Hepatic stellate cell (primary cell): Measurements from ENCODE around the gene MACROD1.

Experiments
- DNase-seq: peaks from one replicate; pipeline ENCODE4 v3.0.0; 2011; ENCODE audit warnings: low spot score

Gene MACROD1

DNA sequence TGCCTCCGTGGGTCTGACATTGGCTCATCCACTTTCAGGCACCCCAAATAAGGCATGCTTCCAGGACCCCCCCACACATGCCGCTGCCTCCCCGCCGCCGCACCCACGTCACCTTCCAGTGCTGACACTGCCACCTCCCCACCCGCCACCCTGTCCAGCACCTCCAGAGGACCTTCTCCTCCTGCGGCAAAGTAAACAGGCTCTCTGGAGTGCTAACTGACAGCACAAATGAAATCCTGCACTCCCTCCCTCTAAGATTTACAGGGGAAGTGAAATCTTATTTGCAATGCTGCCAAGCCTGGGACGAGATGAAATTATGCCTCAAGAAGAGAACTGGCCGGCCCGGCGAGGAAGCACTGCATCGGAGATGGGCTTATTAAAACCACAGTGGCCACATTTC is 35.3 kb downstream of the MACROD1 start:
- no peak for DNase-seq

DNA sequence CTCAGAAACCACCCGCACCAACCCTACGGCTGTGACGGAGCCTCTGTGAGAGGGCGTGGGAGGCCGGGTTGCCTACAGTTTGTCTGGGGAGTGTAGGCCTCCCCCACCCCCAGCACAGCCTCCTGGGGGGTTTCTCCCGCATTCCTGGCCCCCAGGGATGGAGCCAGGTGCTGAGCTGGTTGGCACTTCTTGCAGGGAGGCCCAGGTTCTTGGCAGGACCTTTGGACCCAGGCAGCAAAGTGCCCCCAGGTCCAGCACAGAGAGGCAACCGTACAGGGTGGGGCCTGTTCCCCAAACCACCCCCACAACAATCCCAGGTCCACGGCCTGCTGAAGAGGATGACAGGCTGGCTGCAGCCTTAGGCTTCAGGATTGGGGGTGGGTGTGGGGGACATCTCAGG is 36.5 kb downstream of the MACROD1 start:
- DNase-seq = no peak

GRCh38 chr11:64128255-64129006 is 37.5 kb downstream of the MACROD1 start:
- peak; percentile 38 for DNase-seq

DNA sequence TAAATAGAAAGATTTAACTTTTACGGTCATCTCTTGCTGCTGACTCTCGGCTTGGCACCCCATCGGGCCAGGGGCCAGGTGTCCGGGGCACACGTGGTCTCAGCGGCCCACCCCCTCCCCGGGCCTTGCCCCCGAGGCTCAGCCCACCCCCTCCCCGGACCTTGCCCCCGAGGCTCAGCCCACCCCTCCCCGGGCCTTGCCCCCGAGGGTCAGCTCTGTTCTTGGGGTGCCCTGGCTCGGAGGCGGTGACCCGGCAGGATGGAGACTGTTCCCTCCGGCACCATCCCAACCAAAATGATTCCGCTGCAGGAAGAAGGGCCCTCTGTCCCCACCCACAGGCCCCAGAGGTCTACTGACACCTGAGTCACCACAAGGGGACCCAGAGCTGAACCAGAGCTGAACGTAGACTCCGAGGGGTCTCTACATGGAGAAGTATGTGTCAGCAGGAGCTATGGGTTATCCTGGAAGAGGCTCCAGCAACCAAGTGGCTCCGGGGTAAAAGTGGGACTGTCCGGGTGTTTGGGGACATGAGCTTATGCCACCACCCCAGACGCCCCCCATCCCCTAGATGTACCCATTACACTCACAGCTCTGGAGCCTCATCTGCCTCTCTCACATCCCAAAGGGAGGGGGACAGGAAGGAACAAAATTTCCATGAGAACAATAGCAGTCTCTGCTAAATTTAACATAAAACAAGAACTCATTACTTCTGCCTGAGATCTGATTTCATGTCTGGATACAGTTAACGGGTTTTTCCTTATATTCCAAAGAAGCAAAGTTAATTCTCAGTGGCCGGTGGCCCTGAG is 38.4 kb downstream of the MACROD1 start:
- DNase-seq = no peak

GRCh38 chr11:64126796-64127195 is 39.1 kb downstream of the MACROD1 start:
- DNase-seq = no peak

DNA sequence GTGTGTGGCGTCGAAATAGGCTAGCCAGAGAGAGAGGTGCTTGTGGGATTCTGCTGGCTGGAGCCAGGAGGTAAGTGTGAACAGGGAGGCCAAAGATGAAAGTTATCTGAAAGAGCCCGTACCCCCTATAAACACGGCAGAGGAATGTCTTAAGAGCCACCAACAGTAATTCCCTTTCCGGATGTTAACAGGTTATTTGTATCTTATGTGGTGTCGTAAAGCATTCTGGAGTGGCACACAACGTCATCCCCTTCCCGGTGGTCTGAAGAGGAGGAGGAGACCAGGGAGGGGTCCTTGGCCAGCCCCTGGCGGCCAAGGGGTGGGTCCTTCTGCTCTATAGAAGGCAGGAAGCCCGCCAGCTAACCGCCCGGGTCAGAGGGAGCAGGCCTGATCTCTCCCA is 39.5 kb downstream of the MACROD1 start:
- no peak for DNase-seq

GRCh38 chr11:64125676-64126075 is 40.2 kb downstream of the MACROD1 start:
- no peak for DNase-seq

- DNase-seq = no peak
Measured at GRCh38 chr11:64124147-64124546, 41.8 kb downstream of the MACROD1 start.

- DNase-seq = no peak
Measured at GRCh38 chr11:64123679-64124078, 42.2 kb downstream of the MACROD1 start.

DNA sequence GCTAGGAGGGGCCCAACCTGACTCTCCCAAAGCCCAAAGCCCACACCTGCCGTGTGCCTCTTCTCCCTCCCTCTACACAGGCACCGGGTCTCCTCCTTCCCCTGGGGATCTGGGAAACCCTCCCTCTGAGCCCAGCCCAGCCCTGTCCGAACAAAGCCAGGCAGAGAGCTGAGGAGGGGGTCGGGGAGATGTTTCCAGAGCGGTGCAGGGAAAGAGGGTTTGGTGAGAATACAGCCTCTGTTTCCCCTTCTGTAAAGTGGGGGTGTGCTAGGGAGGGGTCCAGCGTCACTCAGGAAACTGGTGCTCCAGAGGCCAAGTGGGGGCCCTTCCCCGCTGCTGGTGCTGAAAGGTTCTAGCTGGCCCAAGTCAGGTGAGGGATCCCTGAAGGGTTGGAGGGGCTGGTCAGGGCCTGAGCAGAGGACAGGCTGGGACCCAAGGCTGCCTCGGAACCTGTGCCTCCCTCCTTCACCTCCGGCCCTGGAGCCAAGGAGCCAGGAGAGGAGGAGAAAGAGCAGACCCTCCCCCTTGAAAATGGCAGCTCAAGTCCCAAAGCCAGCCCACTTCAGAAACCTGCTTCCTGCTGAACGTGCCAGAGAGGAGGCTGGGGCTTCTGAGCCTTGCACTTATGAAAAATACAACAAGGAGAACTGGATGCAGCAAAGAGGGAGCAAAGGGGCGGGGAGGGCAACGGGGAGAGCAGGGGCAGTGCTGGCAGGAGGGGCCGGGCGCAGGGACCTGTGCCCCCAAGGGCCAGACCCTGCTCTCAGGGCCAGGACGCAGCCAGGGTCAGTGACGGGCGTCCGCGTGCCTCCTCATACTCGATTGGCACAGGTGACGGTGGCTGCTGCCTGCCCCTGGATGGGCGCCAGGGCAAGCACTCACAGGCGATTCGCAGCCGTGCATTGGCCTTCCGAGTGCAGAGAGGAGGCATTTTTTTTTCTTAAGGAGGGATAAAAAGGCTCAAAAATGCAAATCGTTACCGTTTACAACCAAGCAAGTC is 43.2 kb downstream of the MACROD1 start:
- DNase-seq = no peak

GRCh38 chr11:64121663-64122410 is 44.1 kb downstream of the MACROD1 start:
- DNase-seq = peak; percentile 97

GRCh38 chr11:64120951-64121569 is 44.9 kb downstream of the MACROD1 start:
- peak; percentile 64 for DNase-seq

DNA sequence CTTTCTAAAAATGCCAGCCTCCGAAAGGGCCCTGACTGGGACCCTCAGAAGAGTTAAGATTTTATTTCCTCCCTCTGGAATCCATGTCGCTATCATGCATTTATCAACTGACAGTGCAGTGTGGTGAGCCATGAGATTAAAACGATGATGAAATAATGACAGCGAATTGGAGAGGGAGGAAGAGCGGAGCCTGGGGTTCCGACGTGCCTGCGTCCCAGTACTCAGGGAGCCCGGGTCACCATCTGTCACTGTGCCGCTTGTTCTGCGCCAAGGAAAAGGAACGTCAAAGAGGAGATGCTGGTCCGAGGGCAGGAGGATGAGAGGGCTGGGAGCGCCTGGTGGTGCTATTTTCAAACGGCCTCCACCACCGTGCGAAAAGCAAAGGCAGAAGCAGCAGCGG is 46.2 kb downstream of the MACROD1 start:
- DNase-seq = no peak

DNA sequence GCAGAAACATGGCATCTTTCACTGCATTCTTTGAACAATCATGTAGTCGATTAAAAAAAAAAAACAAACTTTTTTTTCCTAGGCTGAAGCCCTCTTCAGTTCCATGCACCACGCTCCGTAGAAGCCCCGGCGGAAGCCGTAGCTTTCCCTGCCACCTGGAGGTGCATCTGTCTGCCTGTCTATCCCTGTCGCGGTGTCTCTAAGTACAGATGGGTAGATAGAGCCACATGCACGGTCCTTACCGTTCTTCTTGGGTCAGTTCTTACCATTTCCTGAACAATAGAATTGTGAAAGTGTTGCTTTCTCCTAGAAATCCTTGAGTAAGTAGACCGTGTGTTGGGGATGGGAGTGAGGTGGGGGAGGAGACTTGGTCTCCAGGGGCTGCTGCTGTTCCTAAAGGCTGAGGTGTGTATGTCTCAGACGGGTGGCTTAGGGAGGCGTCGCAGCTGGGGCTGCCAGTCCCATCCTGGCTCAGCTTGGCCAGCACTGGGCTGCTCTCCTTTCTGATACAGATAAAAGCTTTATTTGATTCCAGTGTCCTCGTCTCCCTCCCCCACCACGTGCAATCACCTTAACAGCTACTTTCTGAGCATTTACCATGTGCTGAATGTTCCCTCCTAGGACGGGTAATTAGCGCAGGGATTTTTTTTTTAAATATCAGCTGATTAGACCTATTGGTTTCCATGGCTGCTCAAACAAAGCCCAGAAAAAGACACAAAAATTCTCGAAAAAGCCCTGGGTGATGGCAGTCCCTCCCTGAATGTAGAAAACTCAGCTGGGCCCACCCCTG is 46.8 kb downstream of the MACROD1 start:
- no peak for DNase-seq

DNA sequence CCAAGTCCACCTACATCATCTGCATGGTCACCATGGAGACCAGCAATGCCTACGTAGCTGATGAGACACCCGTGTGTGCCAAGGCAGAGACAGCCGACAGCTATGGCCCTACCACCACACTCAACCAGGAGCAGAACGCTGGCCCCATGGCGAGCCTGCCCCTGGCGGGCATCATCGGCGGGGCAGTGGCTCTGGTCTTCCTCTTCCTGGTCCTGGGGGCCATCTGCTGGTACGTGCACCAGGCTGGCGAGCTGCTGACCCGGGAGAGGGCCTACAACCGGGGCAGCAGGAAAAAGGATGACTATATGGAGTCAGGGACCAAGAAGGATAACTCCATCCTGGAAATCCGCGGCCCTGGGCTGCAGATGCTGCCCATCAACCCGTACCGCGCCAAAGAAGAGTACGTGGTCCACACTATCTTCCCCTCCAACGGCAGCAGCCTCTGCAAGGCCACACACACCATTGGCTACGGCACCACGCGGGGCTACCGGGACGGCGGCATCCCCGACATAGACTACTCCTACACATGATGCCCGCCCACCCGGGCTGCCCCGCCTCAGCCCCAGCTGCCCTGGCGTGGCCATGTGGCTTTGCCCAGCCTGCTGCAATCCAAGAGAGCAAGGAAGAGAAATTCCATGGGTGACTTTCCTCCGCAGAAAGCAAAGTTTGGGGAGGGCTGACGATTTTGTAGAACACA is 48.0 kb downstream of the MACROD1 start:
- no peak for DNase-seq

DNA sequence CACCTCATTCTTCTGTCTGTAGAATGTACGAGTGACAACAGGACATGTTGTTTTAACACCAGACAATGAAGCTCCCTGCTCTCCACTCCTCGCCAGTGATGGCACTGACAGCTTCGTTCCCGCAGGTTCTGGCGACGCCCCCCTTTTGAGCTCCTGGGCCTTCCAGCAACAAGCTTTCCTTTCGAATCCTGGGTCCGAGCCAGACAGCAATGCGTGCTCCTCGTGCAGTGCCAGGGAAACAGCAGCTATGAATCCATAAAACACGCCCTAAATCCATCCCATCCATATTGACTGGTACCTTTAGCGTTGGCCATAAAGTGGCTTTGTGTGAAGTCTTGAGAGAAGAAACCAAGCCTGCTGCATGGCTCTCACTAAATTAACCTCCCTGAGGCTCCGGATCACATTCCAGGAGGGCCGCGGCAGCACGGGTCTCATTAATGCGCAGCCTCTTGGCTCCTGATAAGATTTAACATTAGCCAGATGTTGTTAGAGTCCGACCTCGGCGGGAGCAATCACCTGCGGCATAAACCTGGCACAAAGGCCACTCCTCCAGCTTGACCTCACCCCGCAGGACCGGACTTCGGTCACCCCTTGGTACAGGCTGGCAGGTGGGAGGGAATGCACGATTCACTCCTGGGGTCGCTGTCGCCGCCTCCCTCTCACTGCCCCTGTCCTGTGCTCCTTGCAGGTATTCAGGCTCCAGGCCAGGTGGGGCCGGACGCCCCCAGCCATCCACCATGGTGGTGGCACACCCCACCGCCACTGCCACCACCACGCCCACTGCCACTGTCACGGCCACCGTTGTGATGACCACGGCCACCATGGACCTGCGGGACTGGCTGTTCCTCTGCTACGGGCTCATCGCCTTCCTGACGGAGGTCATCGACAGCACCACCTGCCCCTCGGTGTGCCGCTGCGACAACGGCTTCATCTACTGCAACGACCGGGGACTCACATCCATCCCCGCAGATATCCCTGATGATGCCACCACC is 50.1 kb downstream of the MACROD1 start:
- DNase-seq = no peak

- DNase-seq = no peak
Measured at GRCh38 chr11:64114231-64114630, 51.7 kb downstream of the MACROD1 start.

GRCh38 chr11:64113462-64113780 is 52.5 kb downstream of the MACROD1 start:
- no peak for DNase-seq
